Head of caudate nucleus (tissue), 42 donors: ENCODE measurements around the gene PDE4D.
A peak's percentile ranks its signal among the peaks of the same experiment; 100 is the strongest.

Experiments used
- DNase-seq, 42 donors: peaks; one replicate each; pipeline versions ENCODE4 v3.0.0 to v3.0.0-alpha.2; 2020 to 2021; ENCODE audit warnings: mixed read lengths in 7 of 42
- intact Hi-C: fragments of 100-400 bp; cut with DNase I; formaldehyde crosslinking; loops from one replicate; pipeline ENCODE4 v1.15.0; 2022

PDE4D gene

DNA sequence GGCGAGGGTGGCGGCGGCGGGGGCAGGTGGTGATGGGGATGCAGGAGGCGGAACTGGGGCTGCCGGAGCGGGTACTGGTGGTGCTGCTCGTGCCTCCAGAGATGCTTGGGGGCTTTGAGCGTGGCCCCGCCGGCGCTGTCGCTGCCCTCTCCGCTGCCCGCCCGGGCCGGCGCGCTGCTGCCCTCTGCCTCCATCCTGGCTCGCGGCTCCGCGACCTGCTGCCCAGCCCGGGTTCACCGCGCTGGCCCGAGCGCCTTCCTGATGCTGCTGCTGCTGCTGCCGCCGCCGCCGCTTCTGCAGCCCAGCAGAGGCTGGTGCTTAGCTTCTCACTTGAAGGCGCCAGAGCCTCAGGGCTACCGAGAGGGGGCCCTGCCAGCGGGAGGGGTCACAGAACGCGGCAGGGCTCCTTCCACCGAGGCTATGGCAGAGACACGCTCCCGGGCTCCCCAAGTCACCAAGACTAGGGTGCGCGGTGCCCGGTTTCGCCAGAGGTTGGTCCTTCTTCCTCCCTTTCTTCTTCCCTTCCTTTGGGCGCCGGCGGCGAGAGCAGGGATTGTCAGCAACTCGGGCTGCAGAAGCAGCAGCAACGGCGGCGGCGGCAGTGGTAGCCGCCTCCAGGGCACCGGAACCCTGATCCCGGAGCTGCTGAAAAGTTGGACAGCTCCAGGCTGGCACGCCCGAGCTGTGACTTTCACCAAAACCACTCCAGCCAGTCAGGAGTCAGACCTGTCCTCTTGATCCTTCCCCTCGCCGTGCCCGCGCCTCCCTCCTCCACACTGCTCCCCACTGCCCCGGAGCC is at the start of gene PDE4D:
TSS of gene PDE4D (minus strand) at position 298 of the 799 bp plus-strand sequence.
- DNase-seq, result peak; percentile 16 to 79 (median 53)
- intact Hi-C loops, result no loop called here

DNA sequence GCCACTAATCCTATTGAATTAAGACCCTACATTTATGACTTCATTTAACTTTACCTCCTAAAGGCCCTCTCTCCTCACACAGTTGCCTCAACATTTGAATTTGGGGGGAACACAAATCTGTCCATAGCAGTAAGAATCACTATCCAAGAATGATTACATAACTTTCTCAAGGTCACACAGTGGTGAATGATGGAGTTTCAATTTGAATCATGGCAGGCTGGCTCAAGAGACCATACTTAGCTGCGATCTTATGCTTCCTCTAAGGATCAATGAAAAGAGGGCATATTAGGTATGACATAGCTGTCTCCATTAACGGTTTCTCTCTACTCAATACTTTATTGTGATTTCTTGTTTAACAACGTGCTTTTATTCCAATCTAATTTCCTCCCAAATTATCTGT is 44.1 kb upstream of the PDE4D start:
- DNase-seq, result no peak
- intact Hi-C loops, result no loop called here

DNA sequence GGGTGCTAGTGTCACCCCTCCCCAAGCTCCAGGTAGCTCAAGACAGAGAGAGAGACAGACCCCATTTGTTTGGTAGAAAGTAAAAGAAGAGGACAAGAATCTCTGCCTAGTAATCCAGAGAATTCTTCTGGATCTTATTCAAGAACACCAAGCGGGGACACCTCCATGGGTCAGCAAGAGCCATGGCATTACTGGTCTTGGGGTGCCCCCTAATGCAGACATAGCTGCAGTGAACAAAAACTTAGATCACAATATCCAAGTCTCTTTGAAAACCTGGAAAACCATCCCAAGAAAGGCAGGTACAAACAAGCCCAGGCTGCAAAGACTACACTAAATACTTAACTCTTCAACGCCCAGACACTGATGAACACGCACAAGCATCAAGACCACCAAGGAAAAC is 29.9 kb upstream of the PDE4D start:
- intact Hi-C loops, result no loop called here
- no peak for DNase-seq

DNA sequence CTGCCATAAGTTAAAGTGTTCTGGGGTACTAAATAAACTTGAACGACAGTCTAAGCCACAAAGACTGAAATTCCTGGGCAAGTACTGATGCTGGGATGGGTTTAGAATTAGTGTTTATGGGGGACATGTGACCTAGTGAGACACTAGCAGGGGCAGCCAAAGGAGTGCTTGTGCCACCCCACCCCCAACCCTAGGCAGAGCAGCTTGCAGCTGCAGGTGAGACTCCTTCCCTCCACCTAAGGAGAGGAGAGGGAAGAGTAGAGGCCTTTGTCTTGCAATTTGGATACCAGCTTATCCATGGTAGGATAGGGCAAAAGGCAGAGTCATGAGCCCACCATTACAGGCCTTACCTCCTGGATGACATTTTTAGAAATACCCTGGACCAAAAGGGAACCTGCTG is 28.7 kb upstream of the PDE4D start:
- DNase-seq, result no peak
- intact Hi-C loops, result no loop called here

DNA sequence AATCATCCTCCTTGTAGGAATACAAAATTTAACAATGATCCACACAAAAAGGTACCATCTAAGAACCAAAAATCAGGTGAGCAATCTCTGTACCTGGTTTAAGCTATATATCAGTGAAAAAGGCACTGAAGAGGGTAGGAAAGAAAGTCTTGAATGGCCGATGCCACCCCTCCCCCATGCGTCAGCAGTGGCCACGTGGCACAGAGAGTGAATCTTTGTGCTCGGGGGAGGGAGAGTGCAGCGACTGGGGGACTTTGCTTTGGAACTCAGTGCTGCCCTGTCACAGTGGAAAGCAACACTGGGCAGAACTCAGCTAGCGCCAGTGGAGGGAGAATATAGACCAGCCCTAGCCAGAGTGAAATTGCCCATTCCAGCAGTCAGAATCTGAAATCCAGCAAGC is 28.3 kb upstream of the PDE4D start:
- intact Hi-C loops, result no loop called here
- no peak for DNase-seq

DNA sequence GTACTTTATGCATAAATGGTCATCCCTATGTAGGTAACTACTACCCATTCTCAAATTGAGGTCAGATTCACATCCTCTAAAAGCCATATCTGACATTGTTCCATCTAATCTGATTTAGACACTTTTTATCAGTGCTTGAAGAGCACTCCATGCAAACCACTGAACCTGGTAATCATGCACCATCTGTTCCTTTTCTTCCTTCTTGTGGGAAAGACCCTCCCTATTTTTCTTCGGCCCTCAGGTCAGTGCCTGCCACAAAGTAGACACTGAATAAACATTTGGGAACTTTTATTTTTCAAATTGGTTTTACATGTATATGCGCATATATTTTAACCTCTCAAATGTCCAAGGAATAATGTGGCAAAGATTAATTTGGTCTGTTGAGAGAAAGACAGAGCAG is 26.0 kb upstream of the PDE4D start:
- DNase-seq, result no peak
- intact Hi-C loops, result no loop called here

DNA sequence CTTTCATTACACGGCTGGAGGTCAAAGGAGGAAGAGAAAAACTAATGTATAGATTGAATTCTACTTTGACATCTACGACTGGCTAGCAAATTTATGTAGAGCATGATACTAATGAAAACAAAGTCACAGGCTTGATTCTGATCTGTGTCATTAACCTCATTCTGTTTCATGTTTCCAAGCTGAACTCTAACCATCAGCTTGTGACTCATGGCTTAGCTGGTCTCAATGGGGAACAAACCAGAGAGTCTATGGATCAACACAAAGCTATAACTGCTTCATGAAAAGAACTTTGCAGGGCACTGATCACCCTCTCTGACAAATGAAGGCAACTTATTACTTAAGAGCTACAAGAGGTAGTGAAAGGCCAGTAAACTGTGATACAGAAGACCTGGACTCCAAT is 23.6 kb upstream of the PDE4D start:
- intact Hi-C loops, result no loop called here
- DNase-seq, result no peak

DNA sequence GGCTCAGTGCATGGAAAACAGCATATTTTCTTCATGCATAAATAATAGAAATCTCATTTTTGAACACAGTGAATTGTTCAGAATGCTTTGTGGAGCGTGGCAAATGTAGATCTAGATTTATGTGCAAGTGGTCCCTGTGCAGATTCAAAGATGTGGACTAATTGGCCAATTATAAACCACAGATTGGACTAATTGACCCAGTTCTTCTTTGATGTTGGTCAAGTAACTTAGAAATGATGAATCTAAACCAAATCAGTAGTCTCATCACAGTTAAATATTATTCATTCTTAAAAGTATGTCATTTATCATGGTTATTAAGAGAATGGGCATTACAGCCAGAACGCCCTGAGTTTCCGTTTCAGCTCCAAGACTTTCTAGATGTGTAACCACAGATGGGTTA is 11.7 kb upstream of the PDE4D start:
- no peak for DNase-seq
- intact Hi-C loops, result no loop called here

DNA sequence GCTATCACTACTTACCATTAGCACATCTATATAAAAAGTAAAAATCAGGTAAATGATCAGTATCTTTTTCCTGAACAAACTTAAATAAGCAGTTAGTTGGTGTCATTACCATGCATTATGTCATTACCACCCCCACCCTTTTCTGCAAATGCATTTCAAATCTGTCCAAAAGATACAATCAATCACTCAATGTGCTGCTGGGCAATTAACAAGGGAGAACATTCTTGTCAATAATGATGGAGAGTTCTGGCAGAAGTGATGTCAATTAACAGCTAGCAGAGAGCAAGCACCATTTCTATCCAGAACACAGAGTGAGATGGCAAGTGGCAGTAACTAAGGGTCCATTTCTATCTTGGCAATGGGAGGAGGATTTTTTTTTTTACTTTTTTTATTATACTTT is 3.5 kb upstream of the PDE4D start:
- DNase-seq, result no peak
- intact Hi-C loops, result no loop called here

DNA sequence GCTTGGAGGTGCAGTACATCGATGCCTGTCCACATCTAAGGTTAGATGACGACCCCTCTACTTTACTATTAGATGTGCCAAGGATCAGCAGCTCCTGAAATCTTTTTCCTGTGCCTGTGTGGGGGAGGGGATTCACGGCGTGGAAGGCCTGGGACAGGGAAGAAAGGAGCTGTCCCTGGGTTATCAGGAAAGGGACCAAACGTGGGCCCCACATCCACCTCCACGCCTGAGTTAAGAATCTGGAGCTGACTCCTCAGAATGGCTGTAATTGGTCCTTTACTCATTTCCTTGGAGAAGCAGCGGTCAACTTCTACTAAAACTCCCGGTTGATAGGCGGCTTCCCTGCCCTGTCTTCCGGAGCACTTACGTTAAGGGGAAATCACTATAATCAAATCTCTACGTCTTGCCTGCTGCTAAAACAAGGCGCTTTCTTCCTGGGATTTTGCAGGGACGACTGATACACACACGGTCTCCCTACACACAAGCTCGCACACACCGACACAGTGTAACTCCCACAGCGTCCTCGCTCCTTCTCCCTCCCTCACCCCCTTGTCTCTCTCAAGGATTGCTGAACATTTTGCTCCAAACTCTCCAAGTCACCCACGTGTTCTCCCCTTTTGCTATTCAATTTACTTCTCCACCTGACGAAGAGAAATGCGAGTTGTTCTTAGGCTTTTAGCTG is 1.4 kb downstream of the PDE4D start:
- peak in 40 of 42 donors; percentile 14 to 83 (median 50) for DNase-seq
- intact Hi-C loops, result no loop called here

DNA sequence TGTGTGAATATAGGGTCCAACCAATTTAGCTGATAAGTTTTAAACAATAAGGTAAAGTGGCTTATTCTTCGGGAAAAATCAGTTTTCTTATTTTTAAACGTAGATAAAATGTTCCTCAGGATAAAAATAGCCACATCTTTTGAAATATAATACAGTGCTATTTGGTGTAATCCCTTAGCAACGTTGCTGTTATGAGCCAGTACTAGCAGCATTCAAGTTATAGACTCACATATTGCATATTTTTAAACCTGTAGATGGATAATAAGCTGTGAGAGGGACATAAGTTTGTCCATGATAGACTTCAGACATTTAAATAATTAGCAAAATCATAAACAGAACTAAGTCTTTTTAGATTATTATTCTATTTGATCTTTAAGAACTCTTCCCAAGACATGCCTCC is 6.3 kb downstream of the PDE4D start:
- intact Hi-C loops, result no loop called here
- no peak for DNase-seq

DNA sequence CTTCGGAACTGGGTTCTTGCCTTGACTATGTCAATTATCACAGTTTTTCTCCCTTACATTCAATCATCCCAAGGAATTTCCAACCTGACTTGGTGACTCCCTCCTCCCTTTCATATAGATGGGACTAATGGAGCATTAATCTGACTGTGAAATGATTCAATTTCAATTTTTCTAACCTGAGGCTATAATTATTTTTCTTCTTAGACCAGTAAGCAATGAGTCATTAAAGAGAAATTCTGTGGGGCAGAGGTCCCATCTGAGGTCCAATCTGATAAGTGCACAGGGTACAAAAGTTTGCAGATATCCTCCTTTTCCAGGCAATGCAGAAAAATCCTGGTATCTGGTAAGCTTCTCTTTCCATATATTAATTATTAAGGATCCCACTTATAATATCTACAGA is 18.9 kb downstream of the PDE4D start:
- intact Hi-C loops, result no loop called here
- no peak for DNase-seq

DNA sequence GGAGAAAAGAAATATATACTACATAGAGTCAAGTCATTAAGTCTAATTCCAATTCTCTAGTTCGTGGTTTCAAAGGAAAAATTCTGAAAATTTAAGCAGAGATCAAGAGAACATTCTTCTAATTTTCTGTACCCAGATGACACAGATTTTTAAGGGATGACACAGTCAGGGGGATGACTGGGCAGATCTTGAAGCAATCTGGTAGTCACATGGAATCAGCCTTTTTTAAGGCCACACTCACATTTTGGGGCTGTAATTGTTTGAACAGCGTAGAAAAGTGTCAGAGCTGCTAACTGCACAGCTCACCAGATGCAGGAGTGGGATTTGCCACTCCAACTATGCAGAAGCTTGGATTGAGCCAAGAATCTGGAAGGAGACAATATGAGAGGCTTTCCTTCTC is 20.4 kb downstream of the PDE4D start:
- DNase-seq, result no peak
- intact Hi-C loops, result no loop called here

DNA sequence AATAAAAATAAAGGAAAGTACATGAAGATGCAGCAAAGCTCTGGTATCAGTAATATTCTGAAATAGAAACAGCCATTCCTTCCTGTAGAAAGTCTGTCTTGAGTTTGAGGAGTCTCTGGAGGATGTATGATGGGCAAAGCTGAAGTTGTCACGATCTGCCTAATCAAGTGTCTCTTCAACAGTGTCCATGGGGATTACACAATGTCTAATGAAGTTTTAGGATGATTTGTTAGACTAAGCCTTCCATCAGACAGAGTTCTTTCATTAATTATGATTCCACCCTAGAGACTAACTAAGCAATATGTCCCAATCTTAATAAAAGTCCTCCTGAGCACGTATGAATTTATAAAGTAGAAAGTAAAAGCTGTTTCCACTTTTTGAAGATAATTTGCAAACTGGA is 26.9 kb downstream of the PDE4D start:
- intact Hi-C loops, result no loop called here
- no peak for DNase-seq

DNA sequence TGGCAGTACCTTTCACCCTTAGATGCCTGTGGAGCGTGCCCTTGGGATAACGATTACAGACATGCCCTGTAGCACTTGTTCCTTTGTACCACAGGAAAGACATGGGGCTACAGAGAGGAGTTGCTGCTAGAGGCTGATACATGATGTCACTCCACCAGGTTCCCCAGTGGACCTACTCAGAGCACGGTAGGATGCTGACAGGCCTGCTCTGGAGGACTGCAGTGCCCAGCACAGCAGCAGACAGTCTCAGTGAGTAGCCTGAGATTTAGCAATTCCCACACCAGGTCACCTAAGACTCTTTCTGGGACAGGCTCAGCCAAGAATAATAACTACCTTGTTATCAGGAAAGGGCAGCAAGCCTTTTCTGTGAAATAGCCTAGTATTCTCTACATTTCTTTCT is 28.8 kb downstream of the PDE4D start:
- no peak for DNase-seq
- intact Hi-C loops, result no loop called here

DNA sequence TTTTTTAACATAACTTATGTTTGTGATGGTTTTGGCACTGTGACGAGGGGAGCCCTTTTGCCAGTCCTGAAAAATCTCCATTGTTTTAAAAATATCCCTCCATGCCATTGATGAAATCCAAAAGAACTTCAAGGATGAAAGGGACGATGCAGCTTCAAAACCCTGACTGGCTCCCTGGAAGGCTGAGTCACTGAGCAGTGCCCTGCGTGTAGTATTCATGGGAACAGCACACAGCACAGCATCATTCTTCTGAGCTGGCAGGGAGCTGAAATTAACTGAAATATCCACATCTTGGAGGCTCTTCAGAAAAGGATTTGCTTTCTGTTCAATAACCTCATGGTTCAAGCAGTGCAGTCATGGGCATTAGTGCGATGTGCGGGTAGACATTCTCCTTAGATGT is 29.7 kb downstream of the PDE4D start:
- DNase-seq, result peak in 7 of 42 donors; percentile 12 to 60 (median 36)
- intact Hi-C loops, result no loop called here

DNA sequence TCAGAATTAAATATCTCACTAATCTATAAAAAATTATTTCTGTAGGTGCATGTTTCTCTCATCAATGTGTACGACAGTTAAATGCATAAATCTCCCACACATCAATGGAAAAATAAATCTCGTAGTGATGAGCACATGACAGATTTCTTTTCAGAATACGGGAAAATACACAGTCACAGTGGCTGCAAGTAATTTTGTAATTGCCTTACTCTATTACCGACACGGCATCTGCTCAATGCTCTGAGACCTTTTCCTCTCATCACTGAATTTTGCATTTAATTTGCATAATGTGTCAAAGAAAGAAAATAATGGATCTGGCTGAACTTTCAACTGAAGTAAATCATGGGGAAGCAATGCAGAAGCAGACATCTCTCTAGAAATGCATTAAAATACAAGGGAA is 37.2 kb downstream of the PDE4D start:
- intact Hi-C loops, result no loop called here
- DNase-seq, result peak in 1 of 42 donors; percentile 10

DNA sequence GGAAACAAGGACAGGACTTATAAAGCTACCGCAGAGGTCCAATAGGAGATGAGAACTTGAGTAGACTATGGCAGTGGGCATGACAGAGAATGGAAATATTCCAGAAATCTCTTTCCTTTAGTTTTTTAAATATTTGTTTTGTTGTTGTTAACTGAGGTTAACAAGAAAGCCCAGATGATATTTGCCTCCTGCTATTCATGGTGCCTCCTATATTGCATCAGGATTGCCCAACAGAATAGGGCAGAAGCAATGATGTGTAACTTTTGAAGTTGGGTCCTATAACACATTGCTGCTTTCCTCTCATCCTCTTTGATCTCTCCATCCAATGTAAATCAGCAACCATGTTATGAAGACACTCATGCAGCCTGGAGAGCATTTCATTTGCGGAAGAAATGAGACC is 42.8 kb downstream of the PDE4D start:
- DNase-seq, result no peak
- intact Hi-C loops, result no loop called here

DNA sequence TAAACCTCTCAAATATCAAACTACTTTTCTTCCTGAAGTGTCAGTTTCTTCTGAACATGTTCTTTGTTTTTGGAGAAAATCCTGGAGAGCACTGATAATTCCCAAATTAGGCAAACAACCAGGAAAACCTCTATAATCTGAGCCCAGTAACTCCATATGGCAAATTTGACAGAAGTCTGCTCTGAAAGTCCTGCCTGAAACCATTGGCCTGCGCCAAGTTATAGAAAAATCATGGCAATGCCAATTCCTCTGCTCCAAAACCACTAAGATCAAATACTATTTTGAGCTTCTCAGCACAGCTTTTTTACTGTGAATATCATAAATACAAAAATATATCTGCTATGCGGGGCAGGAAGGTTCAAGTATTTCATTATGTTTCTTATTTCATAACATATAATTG is 45.9 kb downstream of the PDE4D start:
- intact Hi-C loops, result no loop called here
- DNase-seq, result no peak

DNA sequence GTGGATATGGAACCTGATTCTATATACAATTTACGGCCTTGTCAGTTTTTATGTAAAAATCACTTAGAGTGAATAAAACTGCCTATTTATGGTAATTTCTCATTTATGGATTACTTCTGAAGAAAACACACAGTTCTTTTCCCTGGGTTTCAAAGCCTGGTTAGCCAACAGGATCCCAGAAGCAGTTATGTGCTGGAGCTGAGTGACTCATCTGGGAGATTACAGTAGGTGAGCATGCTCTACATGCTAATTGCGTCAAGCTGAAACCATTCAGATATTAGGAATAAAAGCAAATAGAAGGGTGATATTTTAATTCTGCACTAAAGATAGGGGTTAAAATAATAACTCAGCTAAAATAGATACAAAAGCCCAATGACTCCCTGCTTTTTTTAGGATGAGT is 47.8 kb downstream of the PDE4D start:
- peak in 8 of 42 donors; percentile 5 to 56 (median 21) for DNase-seq
- intact Hi-C loops, result no loop called here
